ENCODE measurements around the gene ZNF653. TPM values are rescaled to one million over a fixed set of nuclear protein-coding genes. Genes with fewer than 3 reads are reported as not detected.
"Not testable (repeated sequence)": the region's sequence is repeated elsewhere in the genome, so short reads cannot be mapped to it uniquely, and the experiment has no call there.

ZNF653 gene
- total RNA-seq, 1 donor from 2014 or later: 10.9 TPM

GRCh38 chr19:11433526-11433925 is 72.1 kb downstream of the ZNF653 start:
- DNase-seq (ENCODE audit: low spot score): not testable (repeated sequence)

Other genes starting within 250 kb of the ZNF653 start
- 125 TPM for gene DOCK6, start 243.3 kb downstream of the ZNF653 start, total RNA-seq
- not detected for gene TSPAN16, start 209.7 kb downstream of the ZNF653 start, total RNA-seq
- gene RAB3D, start 166.2 kb downstream of the ZNF653 start, total RNA-seq: 58.1 TPM
- 185 TPM for gene TMEM205, start 159.6 kb downstream of the ZNF653 start, total RNA-seq
- gene CCDC159, start 159.3 kb downstream of the ZNF653 start, total RNA-seq: 44.4 TPM
- gene PLPPR2, start 150.4 kb downstream of the ZNF653 start, total RNA-seq: 25.5 TPM
- gene SWSAP1, start 131.2 kb downstream of the ZNF653 start, total RNA-seq: 4.3 TPM
- gene EPOR, start 121.5 kb downstream of the ZNF653 start, total RNA-seq: 6.7 TPM
- gene RGL3, start 86.5 kb downstream of the ZNF653 start, total RNA-seq: 44.2 TPM
- gene ODAD3, start 70.7 kb downstream of the ZNF653 start, total RNA-seq: 0.78 TPM
- gene PRKCSH, start 70.2 kb downstream of the ZNF653 start, total RNA-seq: 267 TPM
- gene ELAVL3, start 24.8 kb downstream of the ZNF653 start, total RNA-seq: not detected
- 43.7 TPM for gene ECSIT, start 23.3 kb upstream of the ZNF653 start, total RNA-seq
- gene CNN1, start 33.0 kb upstream of the ZNF653 start, total RNA-seq: 301 TPM
- 46.2 TPM for gene ELOF1, start 53.4 kb upstream of the ZNF653 start, total RNA-seq
- 19.9 TPM for gene ACP5, start 71.8 kb upstream of the ZNF653 start, total RNA-seq
- 20.7 TPM for gene ZNF627, start 91.6 kb upstream of the ZNF653 start, total RNA-seq
- gene ZNF823, start 233.1 kb upstream of the ZNF653 start, total RNA-seq: 21.5 TPM